GM10266 (cell line): ENCODE results near the gene BIRC2.

ENCODE experiments used
- DNase-seq: peaks from one replicate; pipeline ENCODE4 v3.0.0; 2012; ENCODE audit errors: extremely low spot score
- CTCF ChIP-seq: IDR thresholded peaks from 2 replicates; pipeline ENCODE4 v1.5.1; 2012; ENCODE audit warnings: mild to moderate bottlenecking, low read depth; ENCODE audit not compliant: control insufficient read depth, insufficient read depth; ENCODE audit errors: missing control alignments

Gene BIRC2

GRCh38 chr11:102307727-102308038 is 39.3 kb upstream of the BIRC2 start:
- no peak for DNase-seq

GRCh38 chr11:102309621-102310541 is 37.1 kb upstream of the BIRC2 start:
- DNase-seq = no peak
- peak; percentile 16 for TF ChIP-seq CTCF

More at GRCh38 chr11:102307727-102308038, 39.3 kb upstream of the BIRC2 start:
- TF ChIP-seq CTCF = no peak

GRCh38 chr11:102312667-102313066 is 34.3 kb upstream of the BIRC2 start:
- no peak for DNase-seq
- no peak for TF ChIP-seq CTCF

GRCh38 chr11:102313238-102313940 is 33.6 kb upstream of the BIRC2 start:
- no peak for DNase-seq
- TF ChIP-seq CTCF = no peak

GRCh38 chr11:102314784-102315183 is 32.2 kb upstream of the BIRC2 start:
- no peak for TF ChIP-seq CTCF
- no peak for DNase-seq

GRCh38 chr11:102316346-102316904 is 30.6 kb upstream of the BIRC2 start:
- TF ChIP-seq CTCF = no peak

More at GRCh38 chr11:102316346-102316904, 30.6 kb upstream of the BIRC2 start:
- no peak for DNase-seq
